ENCODE data around the gene ENTPD8.

- no peak for TF ChIP-seq CTCF (conservative IDR thresholded peaks at IDR 0.05 in 1 of 2, IDR thresholded peaks at IDR 0.05 in 1 of 2; ENCODE audit: low read depth in 1 of 2, low read length in 2 of 2)
- no peak for TF ChIP-seq EZH2 (IDR thresholded peaks at IDR 0.05; ENCODE audit: low read length, missing control alignments)
Measured at GRCh38 chr9:137423514-137424291, 17.5 kb downstream of the ENTPD8 start.

Data from fibroblast of lung (primary cell).